HEK293 (cell line): ENCODE results near the gene GNB1L.

Experiments used
- CTCF ChIP-seq: fragments of 450-650 bp; formaldehyde crosslinking; IDR thresholded peaks from 2 replicates; pipeline ENCODE4 v1.5.1; 2016; ENCODE audit warnings: missing biosample characterization, missing genetic modification characterization
- ZBTB17 ChIP-seq: fragments of 450-650 bp; formaldehyde crosslinking; IDR thresholded peaks from 2 replicates; pipeline ENCODE4 v1.5.1; 2016; ENCODE audit warnings: missing biosample characterization, missing genetic modification characterization
- ZFP37 ChIP-seq: fragments of 450-650 bp; formaldehyde crosslinking; IDR thresholded peaks from 2 replicates; pipeline ENCODE4 v1.5.1; 2016; ENCODE audit warnings: missing biosample characterization, missing genetic modification characterization
- ZNF335 ChIP-seq: fragments of 450-650 bp; formaldehyde crosslinking; conservative IDR thresholded peaks from 2 replicates; pipeline ENCODE4 v1.5.1; 2016; ENCODE audit warnings: missing biosample characterization, missing genetic modification characterization
- ZNF433 ChIP-seq: fragments of 450-650 bp; formaldehyde crosslinking; IDR thresholded peaks from 2 replicates; pipeline ENCODE4 v1.5.1; 2016; ENCODE audit warnings: missing biosample characterization, missing genetic modification characterization, low read depth
- ZNF664 ChIP-seq: fragments of 450-650 bp; formaldehyde crosslinking; IDR thresholded peaks from 2 replicates; pipeline ENCODE4 v1.5.1; 2016; ENCODE audit warnings: missing biosample characterization, missing genetic modification characterization
- ZNF843 ChIP-seq: fragments of 450-650 bp; formaldehyde crosslinking; IDR thresholded peaks from 2 replicates; pipeline ENCODE4 v1.5.1; 2016; ENCODE audit warnings: missing biosample characterization, missing genetic modification characterization

- TF ChIP-seq ZFP37 (tag by site-specific recombination) (no peak), ZNF335 (tag by site-specific recombination) (no peak), ZBTB17 (no peak), CTCF (tag by site-specific recombination) (no peak), ZNF433 (tag by site-specific recombination) (no peak), ZNF664 (tag by site-specific recombination) (no peak), ZNF843 (tag by site-specific recombination) (no peak)
Measured at GRCh38 chr22:19819911-19820879, 34.5 kb downstream of the GNB1L start.
